Large intestine (tissue), 3 donors: ENCODE data around the gene NFIX. TPM values are rescaled to one million over a fixed set of nuclear protein-coding genes. Genes with fewer than 3 reads are reported as not detected.
A peak's percentile ranks its signal among the peaks of the same experiment; 100 is the strongest.
"Not testable (repeated sequence)": the region's sequence is repeated elsewhere in the genome, so short reads cannot be mapped to it uniquely, and the experiment has no call there.

ENCODE experiments used
- DNase-seq, 2 donors: peaks; one replicate each; pipeline versions ENCODE4 v3.0.0 to v3.0.0-alpha.2; 2013
- H3K27ac ChIP-seq: one replicate; pipeline ENCODE4 v1.5.1; 2013; ENCODE audit warnings: low read length
- H3K27me3 ChIP-seq: 2 replicates; pipeline ENCODE4 v1.6.1; 2013; ENCODE audit warnings: low read length; ENCODE audit not compliant: control insufficient read depth, insufficient read depth
- H3K36me3 ChIP-seq: 2 replicates; pipeline ENCODE4 v1.6.1; 2013; ENCODE audit warnings: low read length; ENCODE audit not compliant: control insufficient read depth, insufficient read depth
- H3K4me1 ChIP-seq: one replicate; pipeline ENCODE4 v1.6.1; 2013; ENCODE audit warnings: low read length; ENCODE audit not compliant: control insufficient read depth, insufficient read depth
- H3K4me3 ChIP-seq: one replicate; pipeline ENCODE4 v1.5.1; 2013; ENCODE audit warnings: low read length
- H3K9me3 ChIP-seq: one replicate; pipeline ENCODE4 v1.6.1; 2013; ENCODE audit warnings: mild to moderate bottlenecking, low read depth, low read length, moderate library complexity; ENCODE audit not compliant: control insufficient read depth
- WGBS: methylation state at CpG from one replicate; pipeline ENCODE4 v1.1.5; 2013; ENCODE audit warnings: low lambda C conversion rate; ENCODE audit not compliant: insufficient coverage; 5-methylcytosine and 5-hydroxymethylcytosine counted together
- polyA plus RNA-seq: library from polyadenylated mRNA; unstranded; fragments of 120-200 nt; gene quantifications from one replicate; pipeline ENCODE4 v1.2.1, GENCODE V29; 2013

The NFIX gene
- polyA plus RNA-seq, 1 donor, result 20.2 TPM

- H3K4me3 ChIP-seq, H3K36me3 ChIP-seq, H3K9me3 ChIP-seq, DNase-seq, H3K27ac ChIP-seq, H3K4me1 ChIP-seq, H3K27me3 ChIP-seq: not testable (repeated sequence)
- WGBS, result no CpG with 5 or more reads among the region's 7 CpGs
Measured at GRCh38 chr19:12976109-12976508, 19.2 kb upstream of the NFIX start.

- Histone ChIP-seq H3K4me3 (no peak overlapping the region), H3K27me3 (peaks cover 29% of the 10 kb centered on the region), H3K9me3 (peaks cover 4% of the 10 kb centered on the region), H3K36me3 (no peaks in the 10 kb centered on the region), H3K27ac (no peak overlapping the region), H3K4me1 (peaks cover 4% of the 10 kb centered on the region)
- DNase-seq, result no peak
- WGBS, result 80% methylated on average over 1 of the region's 3 CpGs
Measured at GRCh38 chr19:12979974-12980373, 15.3 kb upstream of the NFIX start.

GRCh38 chr19:12982648-12983047 is 12.6 kb upstream of the NFIX start:
- peaks cover 52% of the 10 kb centered on the region for H3K27me3 ChIP-seq
- H3K27ac ChIP-seq, result no peak overlapping the region
- 80% methylated on average over 2 of the region's 6 CpGs for WGBS
- H3K4me3 ChIP-seq, result no peak overlapping the region
- peaks cover 7% of the 10 kb centered on the region for H3K9me3 ChIP-seq
- DNase-seq, result no peak
- H3K4me1 ChIP-seq, result peaks cover 15% of the 10 kb centered on the region
- no peaks in the 10 kb centered on the region for H3K36me3 ChIP-seq

GRCh38 chr19:12983091-12983490 is 12.2 kb upstream of the NFIX start:
- Histone ChIP-seq H3K27ac (no peak overlapping the region), H3K27me3 (peaks cover 56% of the 10 kb centered on the region), H3K4me1 (peaks cover 15% of the 10 kb centered on the region), H3K4me3 (peak overlapping the region; percentile 23), H3K36me3 (no peaks in the 10 kb centered on the region), H3K9me3 (peaks cover 7% of the 10 kb centered on the region)
- WGBS, result 39% methylated on average over 5 of the region's 10 CpGs
- no peak for DNase-seq

- Histone ChIP-seq H3K9me3 (peaks cover 7% of the 10 kb centered on the region), H3K27me3 (peaks cover 56% of the 10 kb centered on the region), H3K4me3 (peak overlapping the region; percentile 23), H3K36me3 (no peaks in the 10 kb centered on the region), H3K4me1 (peaks cover 15% of the 10 kb centered on the region), H3K27ac (no peak overlapping the region)
- DNase-seq, result peak; percentile 67 to 79
- WGBS, result 24% methylated on average over 3 of the region's 51 CpGs
Measured at GRCh38 chr19:12983542-12984142, 11.6 kb upstream of the NFIX start.

GRCh38 chr19:12984143-12984627 is 11.1 kb upstream of the NFIX start:
- Histone ChIP-seq H3K9me3 (peaks cover 11% of the 10 kb centered on the region), H3K27me3 (peaks cover 60% of the 10 kb centered on the region), H3K27ac (no peak overlapping the region), H3K4me3 (no peak overlapping the region), H3K4me1 (peaks cover 15% of the 10 kb centered on the region), H3K36me3 (no peaks in the 10 kb centered on the region)
- 80% methylated on average over 1 of the region's 3 CpGs for WGBS
- DNase-seq, result no peak

GRCh38 chr19:12984683-12985048 is 10.6 kb upstream of the NFIX start:
- Histone ChIP-seq H3K36me3 (no peaks in the 10 kb centered on the region), H3K4me1 (peaks cover 15% of the 10 kb centered on the region), H3K27ac (no peak overlapping the region), H3K4me3 (no peak overlapping the region), H3K9me3 (peaks cover 16% of the 10 kb centered on the region), H3K27me3 (peaks cover 65% of the 10 kb centered on the region)
- no CpG with 5 or more reads among the region's 10 CpGs for WGBS
- DNase-seq, result no peak

GRCh38 chr19:12985049-12985776 is 10.1 kb upstream of the NFIX start:
- Histone ChIP-seq H3K4me3 (no peak overlapping the region), H3K4me1 (peaks cover 15% of the 10 kb centered on the region), H3K9me3 (peaks cover 16% of the 10 kb centered on the region), H3K27me3 (peaks cover 70% of the 10 kb centered on the region), H3K36me3 (no peaks in the 10 kb centered on the region), H3K27ac (no peak overlapping the region)
- peak; percentile 39 to 65 for DNase-seq
- WGBS, result no CpG with 5 or more reads among the region's 16 CpGs

- H3K36me3 ChIP-seq, result no peaks in the 10 kb centered on the region
- no peak overlapping the region for H3K27ac ChIP-seq
- peaks cover 16% of the 10 kb centered on the region for H3K9me3 ChIP-seq
- H3K27me3 ChIP-seq, result peaks cover 77% of the 10 kb centered on the region
- no peak overlapping the region for H3K4me3 ChIP-seq
- H3K4me1 ChIP-seq, result peaks cover 15% of the 10 kb centered on the region
- WGBS, result no CpG with 5 or more reads among the region's 12 CpGs
- DNase-seq, result no peak
Measured at GRCh38 chr19:12986726-12987125, 8.5 kb upstream of the NFIX start.

GRCh38 chr19:12987190-12987589 is 8.1 kb upstream of the NFIX start:
- H3K36me3 ChIP-seq, result no peaks in the 10 kb centered on the region
- peaks cover 76% of the 10 kb centered on the region for H3K27me3 ChIP-seq
- peaks cover 15% of the 10 kb centered on the region for H3K4me1 ChIP-seq
- DNase-seq, result no peak
- no peak overlapping the region for H3K4me3 ChIP-seq
- H3K9me3 ChIP-seq, result peaks cover 16% of the 10 kb centered on the region
- no CpG with 5 or more reads among the region's 3 CpGs for WGBS
- no peak overlapping the region for H3K27ac ChIP-seq
